ENCODE results near the gene PITPNM2.
"Not testable (repeated sequence)": the region's sequence is repeated elsewhere in the genome, so short reads cannot be mapped to it uniquely, and the experiment has no call there.

The PITPNM2 gene

DNA sequence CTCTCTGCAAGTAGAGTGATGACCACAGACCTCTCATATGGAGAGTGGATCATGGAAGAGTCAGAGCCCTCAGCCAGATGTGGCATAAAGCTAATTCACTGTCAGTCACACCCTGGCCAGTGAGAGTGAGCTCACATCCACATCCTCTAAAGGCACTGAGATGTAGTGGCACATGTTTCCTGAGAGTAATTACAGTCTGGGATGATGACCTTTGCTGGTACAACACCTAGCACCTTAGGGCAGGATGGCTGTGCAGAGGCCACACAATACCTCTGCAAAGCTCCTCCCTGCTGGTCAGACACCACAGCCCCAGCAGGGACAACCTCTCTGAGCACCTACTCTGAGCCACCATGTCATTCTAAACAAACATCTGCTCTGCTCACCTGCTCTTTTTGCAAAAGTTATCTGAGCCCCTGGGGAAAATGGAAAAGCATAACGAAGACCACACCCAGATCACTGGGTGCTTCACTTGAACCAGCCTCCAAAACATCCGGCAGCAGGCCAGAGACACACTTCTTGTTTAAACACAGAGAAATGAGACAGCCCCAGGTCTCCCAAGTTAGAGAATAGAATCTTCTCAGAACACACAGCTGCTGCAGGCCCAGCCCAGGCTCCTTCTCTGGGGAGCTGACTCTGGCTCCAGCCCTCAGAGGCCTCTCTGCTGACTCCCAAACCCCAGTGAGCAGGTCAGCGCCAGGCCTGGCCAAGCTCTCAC, 30.3 kb downstream of the PITPNM2 start:
- no peak for DNase-seq (ENCODE audit: low read depth, low spot score)

DNA sequence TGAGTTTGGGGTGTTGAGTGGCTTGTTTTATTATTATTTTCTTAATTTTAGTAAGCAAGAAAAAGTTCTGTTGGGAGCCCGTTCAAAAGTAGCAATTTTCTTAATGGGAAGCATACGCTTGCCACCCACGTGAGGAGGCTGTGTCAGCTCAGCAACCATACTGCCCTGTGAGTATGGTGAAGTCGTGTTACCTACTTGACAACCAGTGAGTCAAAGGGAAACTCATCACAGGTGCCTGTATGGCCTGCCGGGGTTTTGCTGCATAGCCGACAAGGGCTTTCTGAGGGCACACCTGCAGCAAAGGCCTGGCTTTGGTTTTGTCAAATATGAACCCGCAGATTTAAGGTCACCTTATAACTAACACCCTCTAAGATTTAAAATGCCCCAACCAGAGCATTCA, 31.1 kb downstream of the PITPNM2 start:
- no peak for DNase-seq (ENCODE audit: low read depth, low spot score)

DNA sequence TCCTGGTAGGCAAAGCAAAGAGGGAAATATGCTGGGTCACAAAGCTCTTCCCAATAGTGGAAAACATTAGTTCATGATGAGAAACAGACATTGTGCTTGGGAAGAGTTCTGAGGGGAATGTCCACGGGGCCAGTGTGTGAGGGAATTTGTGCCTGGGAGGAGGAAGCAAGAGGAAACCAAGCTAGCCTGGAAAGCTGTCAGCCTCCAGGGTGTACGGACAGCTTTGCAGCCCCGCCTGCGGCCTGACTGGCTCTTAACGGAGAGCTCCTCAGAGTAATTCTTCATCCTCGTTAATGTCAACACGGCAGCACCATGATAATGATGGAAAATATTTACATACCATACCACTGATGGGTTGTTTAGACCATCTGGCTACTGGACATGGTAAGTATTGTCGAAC, 32.4 kb downstream of the PITPNM2 start:
- DNase-seq (ENCODE audit: low read depth, low spot score): no peak

DNA sequence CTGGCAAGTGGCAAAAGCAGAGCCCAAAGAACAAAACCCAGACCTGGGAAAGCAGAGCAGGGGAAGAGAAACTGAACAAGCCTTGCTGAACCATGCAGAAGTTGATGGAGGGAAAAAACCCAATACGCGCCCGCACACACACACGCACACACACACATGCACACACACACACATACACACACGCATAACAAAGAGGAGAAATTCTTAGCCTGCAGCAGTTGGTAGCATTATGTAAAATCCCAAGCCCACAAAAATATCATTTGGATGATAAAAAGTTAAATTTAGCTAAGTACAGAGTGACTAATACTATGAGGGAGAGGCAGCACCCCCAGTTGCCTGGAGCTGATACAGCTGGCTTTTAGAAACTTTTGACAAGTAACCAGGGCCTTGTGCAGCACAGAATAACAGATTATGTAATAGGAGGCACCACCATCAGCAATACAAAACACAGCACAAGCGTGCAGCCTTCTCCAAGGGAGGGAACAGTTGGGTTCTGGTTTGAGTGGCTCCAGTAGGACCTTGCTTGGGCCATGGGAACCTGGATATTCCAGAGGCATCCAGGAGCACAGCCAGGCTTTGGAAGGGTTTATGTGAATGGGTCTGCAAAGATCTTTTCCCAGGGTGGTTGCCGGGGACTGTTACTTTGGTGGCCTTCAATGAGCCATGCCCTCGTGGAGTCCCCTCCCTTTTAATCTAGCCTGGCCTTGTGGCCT, 35.3 kb downstream of the PITPNM2 start:
- peak; percentile 55 for DNase-seq (ENCODE audit: low read depth, low spot score)

DNA sequence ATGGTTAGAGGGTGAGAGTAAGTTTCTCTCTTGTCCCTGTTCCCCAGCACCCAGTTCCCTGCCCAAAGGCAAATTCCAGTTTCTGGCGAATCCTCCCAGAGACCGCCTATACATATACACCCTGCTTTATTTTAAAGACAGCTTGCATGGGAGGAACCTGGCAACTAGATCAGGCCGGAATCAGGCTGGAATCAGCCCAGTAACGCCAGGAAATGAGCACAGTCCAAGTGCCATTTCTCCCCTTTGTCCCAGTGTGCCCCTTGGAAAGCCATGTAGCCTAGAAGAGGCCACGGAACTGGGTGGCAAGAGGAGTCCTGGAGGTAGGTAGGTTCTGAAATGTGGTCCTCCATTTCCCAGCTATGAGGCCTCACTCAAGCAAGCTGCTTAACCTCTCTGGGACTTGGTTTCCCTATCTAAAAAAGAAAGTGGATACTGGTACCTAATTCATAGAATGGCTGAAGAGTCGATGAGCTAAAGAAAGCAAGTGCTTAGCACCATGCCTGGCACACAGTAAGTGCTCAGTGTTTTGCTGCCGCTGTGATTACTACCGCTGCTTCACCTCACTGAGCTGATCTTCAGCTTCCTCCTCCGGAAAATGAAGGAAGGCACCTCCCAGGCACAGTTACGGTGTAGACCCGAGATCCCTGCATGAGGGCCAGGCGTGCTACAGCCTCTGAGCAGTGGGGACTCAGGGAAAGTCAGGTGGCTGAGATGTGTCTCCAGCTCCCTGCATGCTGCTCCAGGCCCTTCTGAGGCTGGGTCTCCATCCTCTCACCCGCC, 36.4 kb downstream of the PITPNM2 start:
- DNase-seq (ENCODE audit: low read depth, low spot score): no peak

DNA sequence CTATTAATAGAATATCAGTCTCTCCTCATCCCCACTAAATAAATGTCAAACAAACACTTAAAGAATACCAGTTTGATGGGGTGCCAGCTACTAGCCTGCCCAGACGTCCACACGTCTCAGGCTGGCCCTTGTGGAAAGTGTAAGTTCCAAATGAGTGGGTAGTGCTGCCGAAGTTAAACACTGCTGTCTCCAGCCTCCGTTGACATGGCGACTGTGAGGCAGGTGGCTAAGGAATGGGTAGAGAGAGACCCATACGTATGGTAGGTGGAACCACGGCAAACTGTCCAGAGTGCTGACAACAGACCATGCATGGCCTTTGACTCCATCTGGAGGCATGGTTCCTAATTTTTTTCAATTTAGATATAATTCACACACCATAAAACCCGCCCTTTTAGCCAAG, 37.9 kb downstream of the PITPNM2 start:
- DNase-seq (ENCODE audit: low read depth, low spot score): no peak

DNA sequence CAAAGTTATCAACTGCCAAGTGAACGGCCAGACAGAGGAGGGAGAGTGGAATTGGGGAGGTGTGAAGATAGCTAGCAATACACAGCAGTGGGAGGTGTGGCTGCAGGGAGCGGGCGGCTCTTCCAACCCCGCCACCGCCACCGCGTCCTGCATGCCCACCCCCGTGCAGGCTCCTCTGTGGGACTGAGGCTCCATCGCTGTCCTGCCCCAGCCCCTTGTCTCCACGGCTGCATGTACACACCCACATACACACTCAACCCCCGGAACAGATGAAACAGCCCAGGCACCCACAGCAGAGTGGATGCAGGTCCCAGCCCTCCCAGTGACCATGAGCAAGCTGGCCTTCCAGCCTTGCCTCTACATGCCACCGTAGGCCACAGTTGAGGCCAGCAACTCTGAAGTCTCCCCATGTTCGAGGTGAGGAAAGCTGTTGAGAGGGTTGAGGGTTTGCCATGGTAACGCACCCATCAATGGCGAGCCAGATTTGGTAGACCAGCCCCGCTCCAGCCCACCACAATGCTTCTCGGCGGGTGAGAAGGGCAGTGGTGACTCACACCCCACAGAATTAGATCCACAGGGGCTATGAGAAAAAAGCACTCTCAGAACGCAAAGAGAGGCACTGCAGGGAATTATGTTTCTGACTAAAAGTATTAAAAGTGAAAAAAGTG, 39.3 kb downstream of the PITPNM2 start:
- DNase-seq (ENCODE audit: low read depth, low spot score): no peak

DNA sequence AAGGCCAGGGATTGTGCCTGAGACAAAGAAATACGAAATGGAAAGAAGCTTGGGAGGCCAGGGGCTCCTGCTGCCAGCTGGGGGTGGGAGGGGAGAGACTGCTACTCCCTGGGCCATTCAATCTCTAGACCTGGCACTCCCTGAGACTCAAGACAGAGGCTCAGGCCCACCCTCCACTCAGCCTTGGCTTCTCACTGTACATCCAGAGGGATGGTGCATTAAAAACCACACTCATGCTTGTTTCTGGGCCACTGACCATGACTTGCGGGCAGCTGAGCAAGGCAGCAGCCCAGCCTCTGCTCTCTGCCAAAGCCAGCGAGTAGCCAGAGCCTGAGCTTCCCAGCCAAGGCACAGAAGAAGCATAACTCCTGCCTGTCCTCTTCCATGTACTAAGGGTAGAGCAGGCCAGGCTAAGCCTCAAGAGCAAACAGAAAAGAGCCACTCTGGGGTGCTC, 41.5 kb downstream of the PITPNM2 start:
- no peak for DNase-seq (ENCODE audit: low read depth, low spot score)

DNA sequence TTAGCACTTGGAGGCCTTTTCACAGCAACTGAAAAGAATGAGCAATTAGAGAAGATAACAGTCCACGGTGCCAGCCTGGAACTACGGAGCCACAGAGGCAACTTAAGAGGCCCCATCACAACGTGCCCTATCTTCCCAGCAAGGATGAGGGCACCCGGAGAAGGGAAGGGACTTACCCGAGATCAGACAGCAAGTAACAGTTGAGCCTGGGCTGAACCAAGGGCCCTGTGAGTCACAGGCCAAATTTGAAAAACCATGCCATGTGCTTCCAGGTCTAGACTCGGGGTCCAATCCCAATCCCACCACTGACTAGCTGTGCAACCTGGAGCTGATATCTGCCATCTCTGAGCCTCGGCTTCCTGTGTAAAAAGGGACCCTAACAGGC, 42.2 kb downstream of the PITPNM2 start:
- no peak for DNase-seq (ENCODE audit: low read depth, low spot score)

DNA sequence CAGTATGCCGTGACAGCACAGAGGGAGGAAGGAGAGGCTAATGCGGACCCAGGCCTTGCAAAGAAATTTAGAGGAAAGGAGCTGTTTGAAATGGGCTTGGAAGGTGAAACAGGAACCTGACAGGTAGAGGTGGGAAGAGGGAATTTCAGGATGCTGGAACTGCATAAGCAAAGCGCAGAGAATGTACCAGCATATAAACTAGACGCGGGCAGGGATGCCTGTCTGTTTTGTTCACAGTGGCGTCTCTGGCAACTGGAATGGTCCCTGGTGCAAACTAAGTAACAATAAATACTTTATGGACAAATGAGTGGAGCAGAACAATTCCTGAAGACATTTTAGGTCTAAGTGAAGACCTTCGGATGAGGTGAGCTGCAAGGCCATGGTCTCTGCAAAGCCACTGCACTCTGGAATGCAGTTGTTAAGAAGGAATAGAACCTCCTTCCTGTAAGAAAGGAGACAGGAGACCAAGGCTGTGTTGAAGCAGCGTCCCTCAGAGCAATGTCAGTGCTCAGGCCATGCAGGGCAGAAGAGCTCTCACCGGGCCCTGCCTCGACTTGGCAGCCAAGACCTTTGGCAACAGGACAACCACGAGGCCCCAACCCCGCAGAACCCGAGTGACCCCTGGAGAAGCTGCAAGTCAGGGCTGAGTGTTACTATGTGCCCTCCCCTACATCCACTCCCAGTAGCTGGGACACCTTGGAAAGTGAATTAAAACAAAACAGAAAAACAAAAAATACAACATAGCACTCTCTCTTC, 42.8 kb downstream of the PITPNM2 start:
- no peak for DNase-seq (ENCODE audit: low read depth, low spot score)

DNA sequence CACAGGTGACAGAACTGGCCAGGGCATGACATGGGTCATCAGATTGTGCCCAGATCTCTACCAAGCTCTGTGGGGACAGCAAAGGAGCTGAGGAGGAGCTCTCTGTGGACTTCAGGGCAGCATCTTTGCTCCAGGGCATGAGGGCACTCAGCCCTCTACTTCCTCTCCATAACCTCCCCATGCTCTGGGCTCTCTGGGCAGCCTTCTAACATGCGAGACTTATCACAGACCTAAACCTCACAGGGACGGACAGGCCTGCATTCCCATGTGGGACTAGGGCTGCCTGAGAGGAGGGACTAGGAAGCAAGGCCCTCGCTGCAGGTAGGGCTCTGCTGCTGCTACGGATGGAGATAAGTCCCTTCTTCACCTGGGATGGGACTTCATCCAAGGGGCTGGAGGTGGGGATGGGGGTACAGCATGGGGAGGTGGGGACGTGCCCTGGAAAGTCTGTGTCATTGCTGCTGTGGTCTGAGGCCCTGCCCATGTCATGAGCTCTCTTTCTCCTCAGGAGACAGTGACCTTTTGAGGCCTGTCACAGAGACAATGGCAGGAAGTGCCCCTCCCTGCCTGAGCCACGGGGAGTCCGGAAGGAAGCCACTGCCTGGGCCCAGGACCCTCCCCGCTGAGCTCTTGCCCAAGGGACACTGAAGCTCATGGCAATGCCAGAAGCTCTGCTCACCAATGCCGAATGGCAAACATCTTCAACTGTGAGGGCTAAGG, 44.1 kb downstream of the PITPNM2 start:
- no peak for DNase-seq (ENCODE audit: low read depth, low spot score)

DNA sequence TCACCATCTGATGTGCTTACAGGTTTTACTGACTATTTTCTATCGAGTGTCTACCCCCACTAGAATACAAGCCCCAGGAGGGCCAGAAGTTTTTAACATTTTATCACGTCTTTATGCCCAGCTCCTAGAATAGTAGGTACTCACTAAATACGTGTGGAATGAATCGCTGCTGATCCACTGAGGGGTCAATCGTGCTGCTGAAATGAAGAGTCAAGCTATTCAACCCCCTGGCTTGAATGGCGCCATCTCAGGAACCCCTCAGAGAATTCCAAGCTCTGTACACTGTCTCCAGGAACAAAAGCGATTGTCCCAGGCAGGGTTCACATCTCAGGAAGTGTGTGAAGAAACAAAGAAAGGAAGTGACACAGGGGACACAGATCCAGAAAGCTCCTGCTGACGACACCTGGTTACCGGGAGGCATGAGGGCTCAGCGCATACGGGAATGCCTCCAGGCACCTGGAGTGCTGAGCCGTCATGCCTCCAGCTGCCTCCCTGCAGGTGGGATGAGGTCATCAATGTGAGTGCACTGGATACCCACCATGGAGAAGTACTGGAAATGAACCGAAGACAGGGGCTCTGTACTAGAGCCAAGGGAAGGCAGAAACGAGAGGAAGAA, 45.6 kb downstream of the PITPNM2 start:
- DNase-seq (ENCODE audit: low read depth, low spot score): no peak

DNA sequence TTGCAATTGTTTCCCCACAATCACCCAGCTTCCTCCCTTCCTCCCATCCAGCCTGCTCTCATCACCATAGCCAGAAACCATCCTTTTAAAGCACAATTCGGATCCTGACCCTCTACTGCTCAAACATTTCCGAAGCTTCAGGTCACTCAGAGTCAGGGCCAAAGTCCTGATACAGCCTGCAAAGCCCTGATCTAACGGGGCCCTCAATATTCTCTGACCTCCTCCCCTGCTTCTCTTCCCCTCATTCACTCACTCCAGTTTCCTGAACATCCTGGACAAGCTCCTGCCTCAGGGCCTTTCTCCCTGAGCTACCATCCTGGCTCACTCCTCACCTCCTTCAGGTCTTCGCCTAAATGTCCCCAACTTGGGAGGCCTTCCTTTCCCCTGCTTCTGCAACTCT, 46.1 kb downstream of the PITPNM2 start:
- no peak for DNase-seq (ENCODE audit: low read depth, low spot score)

DNA sequence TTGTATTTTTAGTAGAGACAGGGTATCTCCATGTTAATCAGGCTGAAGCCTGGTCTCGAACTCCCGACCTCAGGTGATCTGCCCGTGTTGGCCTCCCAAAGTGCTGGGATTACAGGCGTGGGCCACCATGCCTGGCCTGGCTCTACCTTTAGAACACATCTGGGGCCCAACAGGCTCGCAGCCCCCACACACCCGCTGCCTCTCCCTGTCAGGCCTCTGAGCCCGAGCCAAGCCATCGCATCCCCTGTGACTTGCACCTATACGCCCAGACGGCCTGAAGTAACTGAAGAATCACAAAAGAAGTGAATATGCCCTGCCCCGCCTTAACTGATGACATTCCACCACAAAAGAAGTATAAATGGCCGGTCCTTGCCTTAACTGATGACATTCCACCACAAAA, 46.8 kb downstream of the PITPNM2 start:
- not testable (repeated sequence) for DNase-seq (ENCODE audit: low read depth, low spot score)

DNA sequence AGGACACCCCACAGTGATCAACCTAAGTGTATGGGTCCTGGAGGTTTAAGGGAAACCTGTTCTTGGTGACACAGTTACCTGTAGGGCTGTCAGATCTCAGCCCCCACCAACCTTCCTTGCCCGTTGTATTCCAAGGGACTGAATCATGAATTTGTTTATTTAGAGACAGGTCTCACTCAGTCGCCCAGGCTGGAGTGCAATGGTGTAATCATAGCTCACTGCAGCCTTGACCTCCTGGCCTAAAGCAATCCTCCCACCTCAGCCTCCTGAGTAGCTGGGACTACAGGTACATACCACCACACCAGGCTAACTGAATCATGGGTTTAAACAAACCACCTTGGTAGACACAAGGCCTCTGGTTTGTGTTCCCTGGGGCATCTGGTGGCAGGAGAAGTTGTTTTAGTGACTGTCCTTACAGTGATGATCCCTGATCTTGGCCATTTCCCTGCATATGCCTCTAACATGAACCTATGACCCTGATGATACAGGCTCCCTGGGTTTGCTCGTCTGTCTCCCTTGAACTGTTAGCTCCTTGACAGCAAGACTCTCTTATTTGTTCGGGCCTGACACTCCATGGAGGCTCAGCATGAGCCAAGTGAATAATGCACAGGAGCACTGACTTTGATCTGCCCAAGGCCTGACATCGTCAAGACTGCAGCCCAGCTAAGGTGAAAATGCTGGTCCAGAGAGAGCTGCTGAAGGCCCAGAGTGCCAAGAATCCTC, 47.9 kb downstream of the PITPNM2 start:
- no peak for DNase-seq (ENCODE audit: low read depth, low spot score)

DNA sequence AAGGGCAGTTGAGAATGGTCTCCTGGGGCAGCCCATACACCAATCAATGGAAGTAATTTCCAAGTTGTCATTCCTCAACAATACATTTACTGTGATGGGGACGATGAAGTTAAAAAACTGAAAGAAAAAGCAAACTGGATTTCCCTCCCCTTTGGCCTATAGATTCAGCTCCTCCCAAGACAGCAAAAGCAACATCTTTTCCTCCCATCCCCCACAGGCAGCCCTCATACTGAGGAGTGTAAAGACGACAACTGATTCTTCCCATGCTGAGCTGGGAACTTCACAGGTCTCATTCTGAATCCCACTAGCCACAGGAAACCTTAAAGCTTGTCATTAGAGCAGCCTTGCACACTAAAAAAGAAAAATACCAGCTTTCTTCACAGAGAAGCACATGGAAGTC, 48.5 kb downstream of the PITPNM2 start:
- no peak for DNase-seq (ENCODE audit: low read depth, low spot score)

DNA sequence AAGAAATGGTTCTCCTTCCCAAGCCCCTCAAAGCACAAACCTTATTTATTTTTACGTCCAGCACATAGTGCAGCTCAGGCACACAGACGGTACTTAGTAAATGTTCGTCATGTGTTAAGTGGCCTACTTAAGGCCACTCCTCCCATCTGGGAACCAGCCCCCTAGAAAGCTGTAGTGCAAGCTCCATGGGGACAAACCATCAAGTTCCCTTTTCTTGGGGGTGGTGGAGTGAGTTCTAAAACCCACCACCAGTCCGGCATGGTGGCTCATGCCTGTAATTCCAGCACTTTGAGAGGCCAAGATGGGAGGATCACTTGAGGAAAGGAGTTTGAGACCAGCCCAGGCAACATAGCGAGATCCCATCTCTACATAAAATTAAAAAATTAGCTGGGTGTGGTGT, 49.4 kb downstream of the PITPNM2 start:
- DNase-seq (ENCODE audit: low read depth, low spot score): no peak
